HepG2 (cell line): ENCODE data around the gene TNNI3. TPM values are rescaled to one million over a fixed set of nuclear protein-coding genes. Genes with fewer than 3 reads are reported as not detected.
A peak's percentile ranks its signal among the peaks of the same experiment; 100 is the strongest.

Source experiments
- EED ChIP-seq: sonication (generic); formaldehyde crosslinking; IDR thresholded peaks from 2 replicates; pipeline ENCODE4 v1.5.0; 2020; ENCODE audit warnings: mild to moderate bottlenecking, missing genetic modification reagents
- GABPA ChIP-seq, 2 experiments: IDR thresholded peaks; 2 replicates each; pipeline ENCODE4 v1.6.1; 2011 to 2016; ENCODE audit warnings: low read depth in 2 of 2, low read length in 1 of 2, missing biosample characterization in 1 of 2, missing genetic modification characterization in 1 of 2
- GRHL1 ChIP-seq: sonication (generic); formaldehyde crosslinking; conservative IDR thresholded peaks from 2 replicates; pipeline ENCODE4 v1.8.0; 2022; ENCODE audit warnings: missing genetic modification reagents
- HHEX ChIP-seq: IDR thresholded peaks from 2 replicates; pipeline ENCODE4 v1.6.1; 2016; ENCODE audit warnings: control low read depth
- IRF2 ChIP-seq: IDR thresholded peaks from 2 replicates; pipeline ENCODE4 v1.6.1; 2018; ENCODE audit warnings: missing genetic modification reagents, missing compliant biosample characterization
- SALL1 ChIP-seq: sonication (generic); formaldehyde crosslinking; IDR thresholded peaks from 2 replicates; pipeline ENCODE4 v1.8.0; 2022; ENCODE audit warnings: mild to moderate bottlenecking, missing genetic modification reagents
- SIN3A ChIP-seq: IDR thresholded peaks from 2 replicates; pipeline ENCODE4 v1.6.1; 2011; ENCODE audit warnings: low read depth, mild to moderate bottlenecking, control low read depth, low read length, borderline replicate concordance
- YY1 ChIP-seq: IDR thresholded peaks from 2 replicates; pipeline ENCODE4 v1.6.1; 2011; ENCODE audit warnings: low read length, low read depth, moderate library complexity, mild to moderate bottlenecking; ENCODE audit not compliant: insufficient read depth, insufficient replicate concordance
- ZBTB7B ChIP-seq: sonication (generic); formaldehyde crosslinking; IDR thresholded peaks from 2 replicates; pipeline ENCODE4 v1.4.0; 2020; ENCODE audit warnings: missing genetic modification reagents
- ZNF350 ChIP-seq: sonication (generic); formaldehyde crosslinking; IDR thresholded peaks from 2 replicates; pipeline ENCODE4 v1.4.0; 2020; ENCODE audit warnings: mild to moderate bottlenecking, low read depth, missing genetic modification reagents, borderline replicate concordance
- ZNF597 ChIP-seq: sonication (generic); formaldehyde crosslinking; IDR thresholded peaks from 2 replicates; pipeline ENCODE4 v1.5.0; 2020; ENCODE audit warnings: missing genetic modification reagents
- ZNF614 ChIP-seq: IDR thresholded peaks from 2 replicates; pipeline ENCODE4 v1.6.1; 2018; ENCODE audit warnings: missing biosample characterization, missing genetic modification reagents, inconsistent platforms, borderline replicate concordance
- ZNF710 ChIP-seq: sonication (generic); formaldehyde crosslinking; IDR thresholded peaks from 2 replicates; pipeline ENCODE4 v1.5.0; 2020; ENCODE audit warnings: mild to moderate bottlenecking, missing genetic modification reagents, borderline replicate concordance
- ZNF749 ChIP-seq: sonication (generic); formaldehyde crosslinking; IDR thresholded peaks from 2 replicates; pipeline ENCODE4 v1.8.0; 2022; ENCODE audit warnings: mild to moderate bottlenecking, missing genetic modification reagents, moderate library complexity, borderline replicate concordance
- polyA plus RNA-seq, 8 experiments: library from polyadenylated mRNA; depleted of rRNA in 3 of 8; stranded (reverse) in 7 of 8; unstranded in 1 of 8; fragments of >200 nt; fragmentation: Illumina TruSeq in 4 of 8; extraction: Trizol in 4 of 8; gene quantifications; 2 replicates each; pipeline versions ENCODE4 v1.2.1 to v1.2.3, GENCODE V29; 2011 to 2016; ENCODE audit warnings: low read depth in 4 of 8, missing spikeins in 1 of 8, mixed read lengths in 1 of 8; ENCODE audit not compliant: insufficient read depth in 1 of 8
- total RNA-seq, 5 experiments: library from RNA; depleted of rRNA; stranded (reverse); fragments of >200 nt; fragmentation: Illumina TruSeq; extraction: Trizol; gene quantifications; 2 replicates each; pipeline ENCODE4 v1.2.3, GENCODE V29; 2016; ENCODE audit warnings: low read depth in 1 of 5
- TF ChIP-seq, protein P1 (sequence below): sonication (generic); formaldehyde crosslinking; IDR thresholded peaks from 2 replicates; pipeline ENCODE4 v1.4.0; 2020; ENCODE audit warnings: missing genetic modification reagents, low read depth, mild to moderate bottlenecking, borderline replicate concordance
- TF ChIP-seq, protein P2 (sequence below): sonication (generic); formaldehyde crosslinking; IDR thresholded peaks from 2 replicates; pipeline ENCODE4 v1.5.1; 2020; ENCODE audit warnings: missing genetic modification reagents, mild to moderate bottlenecking, borderline replicate concordance
- TF ChIP-seq, protein P3 (sequence below): sonication (generic); formaldehyde crosslinking; IDR thresholded peaks from 2 replicates; pipeline ENCODE4; 2020; ENCODE audit warnings: missing genetic modification reagents, mild to moderate bottlenecking, borderline replicate concordance

Gene TNNI3
- total and polyA plus RNA-seq, 2 of the 13 experiments (the other 11 are each of a cell fraction or from before 2014, with no cell fraction given): 3.5 to 3.7 TPM

- peak; percentile 47; the same call in 1 of the 2 replicates for TF ChIP-seq SALL1 (CRISPR knock-in tag)
- no peak for TF ChIP-seq GRHL1
- TF ChIP-seq, protein P1, sequence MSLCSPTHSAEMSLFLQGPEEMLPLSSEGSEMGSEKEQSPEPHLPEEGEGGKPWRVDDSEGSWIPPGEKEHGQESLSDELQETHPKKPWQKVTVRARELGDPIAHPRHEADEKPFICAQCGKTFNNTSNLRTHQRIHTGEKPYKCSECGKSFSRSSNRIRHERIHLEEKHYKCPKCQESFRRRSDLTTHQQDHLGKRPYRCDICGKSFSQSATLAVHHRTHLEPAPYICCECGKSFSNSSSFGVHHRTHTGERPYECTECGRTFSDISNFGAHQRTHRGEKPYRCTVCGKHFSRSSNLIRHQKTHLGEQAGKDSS: 0 out of 2 replicates have a peak, but pooled peaks have one; percentile 55
- TF ChIP-seq ZNF749 (CRISPR knock-in tag): no peak
- peak; percentile 30; the same call in 1 of the 2 replicates for TF ChIP-seq GABPA (IDR thresholded peaks at IDR 0.05; ENCODE audit: low read depth, low read length)
- TF ChIP-seq GABPA (CRISPR knock-in tag; IDR thresholded peaks at IDR 0.05; ENCODE audit: low read depth): peak; percentile 83
- TF ChIP-seq, protein P2, sequence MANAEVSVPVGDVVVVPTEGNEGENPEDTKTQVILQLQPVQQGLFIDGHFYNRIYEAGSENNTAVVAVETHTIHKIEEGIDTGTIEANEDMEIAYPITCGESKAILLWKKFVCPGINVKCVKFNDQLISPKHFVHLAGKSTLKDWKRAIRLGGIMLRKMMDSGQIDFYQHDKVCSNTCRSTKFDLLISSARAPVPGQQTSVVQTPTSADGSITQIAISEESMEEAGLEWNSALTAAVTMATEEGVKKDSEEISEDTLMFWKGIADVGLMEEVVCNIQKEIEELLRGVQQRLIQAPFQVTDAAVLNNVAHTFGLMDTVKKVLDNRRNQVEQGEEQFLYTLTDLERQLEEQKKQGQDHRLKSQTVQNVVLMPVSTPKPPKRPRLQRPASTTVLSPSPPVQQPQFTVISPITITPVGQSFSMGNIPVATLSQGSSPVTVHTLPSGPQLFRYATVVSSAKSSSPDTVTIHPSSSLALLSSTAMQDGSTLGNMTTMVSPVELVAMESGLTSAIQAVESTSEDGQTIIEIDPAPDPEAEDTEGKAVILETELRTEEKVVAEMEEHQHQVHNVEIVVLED (CRISPR knock-in tag): peak; percentile 15; the same call in 1 of the 2 replicates
- TF ChIP-seq, protein P3, sequence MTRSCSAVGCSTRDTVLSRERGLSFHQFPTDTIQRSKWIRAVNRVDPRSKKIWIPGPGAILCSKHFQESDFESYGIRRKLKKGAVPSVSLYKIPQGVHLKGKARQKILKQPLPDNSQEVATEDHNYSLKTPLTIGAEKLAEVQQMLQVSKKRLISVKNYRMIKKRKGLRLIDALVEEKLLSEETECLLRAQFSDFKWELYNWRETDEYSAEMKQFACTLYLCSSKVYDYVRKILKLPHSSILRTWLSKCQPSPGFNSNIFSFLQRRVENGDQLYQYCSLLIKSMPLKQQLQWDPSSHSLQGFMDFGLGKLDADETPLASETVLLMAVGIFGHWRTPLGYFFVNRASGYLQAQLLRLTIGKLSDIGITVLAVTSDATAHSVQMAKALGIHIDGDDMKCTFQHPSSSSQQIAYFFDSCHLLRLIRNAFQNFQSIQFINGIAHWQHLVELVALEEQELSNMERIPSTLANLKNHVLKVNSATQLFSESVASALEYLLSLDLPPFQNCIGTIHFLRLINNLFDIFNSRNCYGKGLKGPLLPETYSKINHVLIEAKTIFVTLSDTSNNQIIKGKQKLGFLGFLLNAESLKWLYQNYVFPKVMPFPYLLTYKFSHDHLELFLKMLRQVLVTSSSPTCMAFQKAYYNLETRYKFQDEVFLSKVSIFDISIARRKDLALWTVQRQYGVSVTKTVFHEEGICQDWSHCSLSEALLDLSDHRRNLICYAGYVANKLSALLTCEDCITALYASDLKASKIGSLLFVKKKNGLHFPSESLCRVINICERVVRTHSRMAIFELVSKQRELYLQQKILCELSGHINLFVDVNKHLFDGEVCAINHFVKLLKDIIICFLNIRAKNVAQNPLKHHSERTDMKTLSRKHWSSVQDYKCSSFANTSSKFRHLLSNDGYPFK (CRISPR knock-in tag): no peak
- TF ChIP-seq ZNF710 (CRISPR knock-in tag): peak; percentile 62; the same call in 1 of the 2 replicates
- TF ChIP-seq IRF2 (CRISPR knock-in tag): peak; percentile 57; the same call in 1 of the 2 replicates
- TF ChIP-seq HHEX: 0 out of 2 replicates have a peak, but pooled peaks have one; percentile 10
- TF ChIP-seq ZNF614: peak; percentile 71; the same call in 1 of the 2 replicates
- peak; percentile 32; the same call in 1 of the 2 replicates for TF ChIP-seq SIN3A
- TF ChIP-seq ZNF597 (CRISPR knock-in tag): peak; percentile 77; the same call in 1 of the 2 replicates
- no peak for TF ChIP-seq EED (CRISPR knock-in tag)
- peak; percentile 76 for TF ChIP-seq ZBTB7B (CRISPR knock-in tag)
- peak; percentile 22 for TF ChIP-seq YY1
- peak; percentile 17; the same call in 1 of the 2 replicates for TF ChIP-seq ZNF350 (CRISPR knock-in tag)
These were observed 8.5 kb upstream of the TNNI3 start (continued) for GRCh38 chr19:55165952-55166529.
